SK-N-SH (cell line): ENCODE results near the gene RBM18. TPM values are rescaled to one million over a fixed set of nuclear protein-coding genes. Genes with fewer than 3 reads are reported as not detected.
A peak's percentile ranks its signal among the peaks of the same experiment; 100 is the strongest.

Experiments used
- CTCF ChIA-PET: fragments of 300-600, 350-600 bp; formaldehyde crosslinking; extraction: SDS; loops from one replicate; lab custom pipeline; 2021; lab: Yijun Ruan, JAX
- POLR2A ChIA-PET: fragments of 350-600 bp; sonication (Branson Sonifier 250); formaldehyde crosslinking; extraction: SDS; loops from one replicate; lab custom pipeline; 2020; ENCODE audit warnings: antibody characterized with exemption, inconsistent platforms; lab: Yijun Ruan, JAX
- DNase-seq: peaks from one replicate; pipeline ENCODE4 v3.0.0; 2012
- H2AFZ ChIP-seq: fragments of 200-600 bp; sonication (generic); 2 replicates; pipeline ENCODE4 v1.8.1; 2016; ENCODE audit warnings: antibody characterized with exemption, mild to moderate bottlenecking, low read depth
- H3F3A ChIP-seq: fragments of 200-600 bp; sonication (generic); replicated peaks from 2 replicates; pipeline ENCODE3; 2016; ENCODE audit warnings: antibody characterized with exemption, mild to moderate bottlenecking; ENCODE audit not compliant: insufficient read depth
- H3K27ac ChIP-seq, 2 experiments: fragments of 200-500 bp in 1 of 2; fragments of 200-600 bp in 1 of 2; sonication (Bioruptor generic) in 1 of 2; sonication (generic), shearing (Covaris generic) in 1 of 2; 2 replicates each; pipeline versions ENCODE4 v1.5.1 to v1.6.1; 2014 to 2016; ENCODE audit warnings: low read depth in 2 of 2, inconsistent platforms in 1 of 2, low read length in 1 of 2, mild to moderate bottlenecking in 1 of 2, mixed read lengths in 1 of 2
- H3K27me3 ChIP-seq: fragments of 200-600 bp; sonication (generic), shearing (Covaris generic); 2 replicates; pipeline ENCODE4 v1.6.1; 2016; ENCODE audit warnings: mixed run types; ENCODE audit not compliant: insufficient read depth
- H3K36me3 ChIP-seq, 2 experiments: fragments of 200-500 bp in 1 of 2; fragments of 200-600 bp in 1 of 2; sonication (Bioruptor generic) in 1 of 2; sonication (generic) in 1 of 2; replicated peaks in 1 of 2; 2 replicates each; pipeline versions ENCODE3 to v1.5.1; 2014 to 2016; ENCODE audit warnings: low read length in 1 of 2, mild to moderate bottlenecking in 1 of 2; ENCODE audit not compliant: insufficient read depth in 2 of 2, control insufficient read depth in 1 of 2
- H3K4me1 ChIP-seq, 2 experiments: fragments of 200-500 bp in 1 of 2; fragments of 200-600 bp in 1 of 2; sonication (Bioruptor generic) in 1 of 2; sonication (generic), shearing (Covaris generic) in 1 of 2; 2 replicates each; pipeline versions ENCODE4 v1.5.1 to v1.6.1; 2014 to 2016; ENCODE audit warnings: low read depth in 1 of 2, low read length in 1 of 2, mixed run types in 1 of 2; ENCODE audit not compliant: insufficient read depth in 2 of 2, control insufficient read depth in 1 of 2
- H3K4me2 ChIP-seq: fragments of 200-600 bp; sonication (generic), shearing (Covaris generic); 2 replicates; pipeline ENCODE4 v1.6.1; 2017; ENCODE audit warnings: mixed run types
- H3K4me3 ChIP-seq, 2 experiments: fragments of 200-500 bp in 1 of 2; fragments of 200-600 bp in 1 of 2; sonication (Bioruptor generic) in 1 of 2; sonication (generic), shearing (Covaris generic) in 1 of 2; 2 replicates each; pipeline versions ENCODE4 v1.5.1 to v1.8.1; 2014 to 2016; ENCODE audit warnings: low read depth in 2 of 2, inconsistent platforms in 1 of 2, low read length in 1 of 2, mild to moderate bottlenecking in 1 of 2, mixed read lengths in 1 of 2, moderate library complexity in 1 of 2
- H3K79me2 ChIP-seq: fragments of 200-600 bp; sonication (generic); 2 replicates; pipeline ENCODE4 v1.8.1; 2017; ENCODE audit warnings: mild to moderate bottlenecking; ENCODE audit not compliant: insufficient read depth
- H3K9ac ChIP-seq: fragments of 200-600 bp; sonication (generic); 2 replicates; pipeline ENCODE4 v1.6.1; 2017; ENCODE audit warnings: mixed run types
- H3K9me2 ChIP-seq: fragments of 200-600 bp; sonication (generic); 2 replicates; pipeline ENCODE4 v1.6.1; 2017; ENCODE audit warnings: mixed run types
- H3K9me3 ChIP-seq: fragments of 200-600 bp; sonication (generic); 2 replicates; pipeline ENCODE4 v1.6.1; 2017; ENCODE audit warnings: mixed run types, mild to moderate bottlenecking, moderate library complexity
- H4K20me1 ChIP-seq: fragments of 200-600 bp; sonication (generic); 2 replicates; pipeline ENCODE4 v1.6.1; 2017; ENCODE audit warnings: mild to moderate bottlenecking, mixed run types; ENCODE audit not compliant: insufficient read depth
- CHD2 ChIP-seq: fragments of 150-350 bp; IDR thresholded peaks from 2 replicates; pipeline ENCODE4 v1.6.1; 2018; ENCODE audit warnings: low read length; ENCODE audit not compliant: partially characterized antibody
- ELF1 ChIP-seq: IDR thresholded peaks from 2 replicates; pipeline ENCODE4 v1.4.0; 2012
- EZH2phosphoT487 ChIP-seq: fragments of 200-600 bp; sonication (generic); IDR thresholded peaks from 2 replicates; pipeline ENCODE4 v1.6.1; 2017; ENCODE audit warnings: low read depth, mixed run types, mild to moderate bottlenecking, antibody characterized with exemption, moderate library complexity, borderline replicate concordance
- FOXJ3 ChIP-seq: sonication (generic); formaldehyde crosslinking; IDR thresholded peaks from 2 replicates; pipeline ENCODE4 v1.5.1; 2020; ENCODE audit warnings: mild to moderate bottlenecking, missing genetic modification reagents
- GABPA ChIP-seq: IDR thresholded peaks from 2 replicates; pipeline ENCODE4 v1.4.0; 2012; ENCODE audit warnings: low read depth, mild to moderate bottlenecking
- GATA2 ChIP-seq: sonication (generic); formaldehyde crosslinking; IDR thresholded peaks from 2 replicates; pipeline ENCODE4 v1.5.0; 2020; ENCODE audit warnings: mild to moderate bottlenecking, missing genetic modification reagents
- JUND ChIP-seq: IDR thresholded peaks from 2 replicates; pipeline ENCODE4 v1.4.0; 2012
- MEF2A ChIP-seq: IDR thresholded peaks from 2 replicates; pipeline ENCODE4 v1.4.0; 2012; ENCODE audit warnings: low read depth, borderline replicate concordance
- MXI1 ChIP-seq: IDR thresholded peaks from 2 replicates; pipeline ENCODE4 v1.6.1; 2012; ENCODE audit warnings: mild to moderate bottlenecking, low read depth, low read length, improper control_type of control experiment
- POLR2AphosphoS5 ChIP-seq: IDR thresholded peaks from 2 replicates; pipeline ENCODE4 v1.6.1; 2012; ENCODE audit warnings: low read depth, low read length
- RXRA ChIP-seq: IDR thresholded peaks from 2 replicates; pipeline ENCODE4 v1.4.0; 2012; ENCODE audit warnings: low read depth, mild to moderate bottlenecking, borderline replicate concordance
- TAF1 ChIP-seq: IDR thresholded peaks from 2 replicates; pipeline ENCODE4 v1.6.1; 2012; ENCODE audit warnings: low read depth, mild to moderate bottlenecking, low read length, moderate library complexity, borderline replicate concordance
- TCF12 ChIP-seq: IDR thresholded peaks from 2 replicates; pipeline ENCODE4 v1.4.0; 2012
- YY1 ChIP-seq: IDR thresholded peaks from 2 replicates; pipeline ENCODE4 v1.4.0; 2012; ENCODE audit warnings: low read depth, mild to moderate bottlenecking
- WGBS: methylation state at CpG from one replicate; pipeline ENCODE4 v1.1.6; 2017; ENCODE audit warnings: low lambda C conversion rate; 5-methylcytosine and 5-hydroxymethylcytosine counted together
- polyA plus RNA-seq, 3 experiments: library from polyadenylated mRNA; depleted of rRNA; stranded (reverse); fragments of >200 nt; gene quantifications; 2 replicates each; pipeline ENCODE4 v1.2.3, GENCODE V29; 2012
- TF ChIP-seq, protein P1 (sequence below): fragments of 150-350 bp; IDR thresholded peaks from 2 replicates; pipeline ENCODE4 v1.6.1; 2016; ENCODE audit warnings: mild to moderate bottlenecking, low read depth, low read length
- TF ChIP-seq, protein P2 (sequence below): IDR thresholded peaks from 2 replicates; pipeline ENCODE4 v1.6.1; 2012; ENCODE audit warnings: mild to moderate bottlenecking, low read depth, low read length, moderate library complexity
- TF ChIP-seq, protein P3 (sequence below): IDR thresholded peaks from 2 replicates; pipeline ENCODE4; 2012
- TF ChIP-seq, protein P4 (sequence below): fragments of 200-600 bp; sonication (generic); IDR thresholded peaks from 2 replicates; pipeline ENCODE4 v1.6.1; 2017; ENCODE audit warnings: antibody characterized with exemption, mild to moderate bottlenecking, moderate library complexity
- TF ChIP-seq, protein P5 (sequence below): IDR thresholded peaks from 2 replicates; pipeline ENCODE4 v1.4.0; 2012; ENCODE audit warnings: low read depth

RBM18 gene
- polyA plus RNA-seq, 1 of the 3 experiments (the other 2 are of a cell fraction) = 8.2 TPM

DNA sequence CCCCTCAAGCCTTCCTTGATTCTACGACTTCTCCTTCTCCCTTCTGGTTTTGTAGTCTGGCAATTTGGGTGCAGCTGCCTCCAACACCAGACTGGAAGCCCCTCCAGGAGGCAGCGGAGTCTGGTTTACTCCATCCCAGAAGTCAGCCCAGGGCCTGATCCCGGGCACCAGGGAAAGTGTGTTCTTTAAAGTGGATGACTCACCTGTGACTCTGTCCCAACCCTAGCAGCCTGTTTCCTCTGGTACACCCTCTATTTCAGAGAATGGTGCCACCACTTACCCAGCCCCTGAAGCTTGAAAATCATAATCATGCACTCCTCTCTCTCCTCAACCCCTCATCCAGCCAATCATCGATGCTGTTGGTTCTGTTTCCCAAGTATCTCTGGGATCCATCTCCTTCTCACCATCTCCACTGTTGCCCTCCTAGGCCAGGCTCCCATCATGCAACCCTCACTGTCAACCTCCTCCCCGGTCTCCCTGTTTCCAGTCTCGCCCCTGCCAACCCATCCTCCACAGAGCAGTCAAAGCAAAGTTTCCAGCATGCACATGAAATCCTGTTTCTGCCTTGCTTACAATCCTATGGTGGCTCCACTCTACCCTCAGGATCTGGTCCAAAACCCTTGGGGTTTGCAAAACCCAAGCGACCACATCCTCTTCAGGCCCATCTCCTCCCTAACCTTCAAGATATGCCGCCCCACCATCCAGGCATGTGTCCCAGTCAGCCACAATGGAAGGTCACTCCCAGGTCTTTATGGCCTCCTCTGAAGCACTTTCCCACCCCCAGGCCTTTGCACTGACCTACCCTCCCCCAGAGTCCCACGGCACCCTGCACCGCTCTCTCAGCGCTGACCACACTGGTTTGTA, 46.3 kb downstream of the RBM18 start:
- Histone ChIP-seq H3K79me2 (no peaks in the 10 kb centered on the region), H3K36me3 (no peaks in the 10 kb centered on the region), H3K27me3 (peaks cover 94% of the 10 kb centered on the region), H2AFZ (no peak overlapping the region), H3K9me3 (no peaks in the 10 kb centered on the region), H3K4me1 (peaks cover 0 to 17% of the 10 kb centered on the region in 2 experiments; a peak in 2 of 4 replicates), H3K27ac (no peak overlapping the region), H3K9me2 (no peaks in the 10 kb centered on the region), H3F3A (peaks cover 7% of the 10 kb centered on the region), H4K20me1 (no peaks in the 10 kb centered on the region), H3K4me3 (peak overlapping the region in 1 of 2 experiments; percentile 19; a peak in 1 of 4 replicates), H3K4me2 (peak overlapping the region; percentile 66; the same call in 1 of the 2 replicates), H3K9ac (no peak overlapping the region)
- WGBS = 40% methylated on average over 11 of the region's 11 CpGs
- DNase-seq = no peak
- ChIA-PET POLR2A (no interaction called here), CTCF (no interaction called here)
- TF ChIP-seq ELF1 (no peak), TCF12 (no peak), GATA2 (no peak), TAF1 (no peak), RXRA (no peak), MEF2A (no peak), EZH2phosphoT487 (no peak), CHD2 (no peak), MXI1 (no peak), FOXJ3 (CRISPR knock-in tag) (no peak), POLR2AphosphoS5 (no peak), GABPA (no peak), YY1 (no peak), JUND (no peak)
- TF ChIP-seq, protein P1, sequence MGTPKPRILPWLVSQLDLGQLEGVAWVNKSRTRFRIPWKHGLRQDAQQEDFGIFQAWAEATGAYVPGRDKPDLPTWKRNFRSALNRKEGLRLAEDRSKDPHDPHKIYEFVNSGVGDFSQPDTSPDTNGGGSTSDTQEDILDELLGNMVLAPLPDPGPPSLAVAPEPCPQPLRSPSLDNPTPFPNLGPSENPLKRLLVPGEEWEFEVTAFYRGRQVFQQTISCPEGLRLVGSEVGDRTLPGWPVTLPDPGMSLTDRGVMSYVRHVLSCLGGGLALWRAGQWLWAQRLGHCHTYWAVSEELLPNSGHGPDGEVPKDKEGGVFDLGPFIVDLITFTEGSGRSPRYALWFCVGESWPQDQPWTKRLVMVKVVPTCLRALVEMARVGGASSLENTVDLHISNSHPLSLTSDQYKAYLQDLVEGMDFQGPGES = no peak
- TF ChIP-seq, protein P2, sequence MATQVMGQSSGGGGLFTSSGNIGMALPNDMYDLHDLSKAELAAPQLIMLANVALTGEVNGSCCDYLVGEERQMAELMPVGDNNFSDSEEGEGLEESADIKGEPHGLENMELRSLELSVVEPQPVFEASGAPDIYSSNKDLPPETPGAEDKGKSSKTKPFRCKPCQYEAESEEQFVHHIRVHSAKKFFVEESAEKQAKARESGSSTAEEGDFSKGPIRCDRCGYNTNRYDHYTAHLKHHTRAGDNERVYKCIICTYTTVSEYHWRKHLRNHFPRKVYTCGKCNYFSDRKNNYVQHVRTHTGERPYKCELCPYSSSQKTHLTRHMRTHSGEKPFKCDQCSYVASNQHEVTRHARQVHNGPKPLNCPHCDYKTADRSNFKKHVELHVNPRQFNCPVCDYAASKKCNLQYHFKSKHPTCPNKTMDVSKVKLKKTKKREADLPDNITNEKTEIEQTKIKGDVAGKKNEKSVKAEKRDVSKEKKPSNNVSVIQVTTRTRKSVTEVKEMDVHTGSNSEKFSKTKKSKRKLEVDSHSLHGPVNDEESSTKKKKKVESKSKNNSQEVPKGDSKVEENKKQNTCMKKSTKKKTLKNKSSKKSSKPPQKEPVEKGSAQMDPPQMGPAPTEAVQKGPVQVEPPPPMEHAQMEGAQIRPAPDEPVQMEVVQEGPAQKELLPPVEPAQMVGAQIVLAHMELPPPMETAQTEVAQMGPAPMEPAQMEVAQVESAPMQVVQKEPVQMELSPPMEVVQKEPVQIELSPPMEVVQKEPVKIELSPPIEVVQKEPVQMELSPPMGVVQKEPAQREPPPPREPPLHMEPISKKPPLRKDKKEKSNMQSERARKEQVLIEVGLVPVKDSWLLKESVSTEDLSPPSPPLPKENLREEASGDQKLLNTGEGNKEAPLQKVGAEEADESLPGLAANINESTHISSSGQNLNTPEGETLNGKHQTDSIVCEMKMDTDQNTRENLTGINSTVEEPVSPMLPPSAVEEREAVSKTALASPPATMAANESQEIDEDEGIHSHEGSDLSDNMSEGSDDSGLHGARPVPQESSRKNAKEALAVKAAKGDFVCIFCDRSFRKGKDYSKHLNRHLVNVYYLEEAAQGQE = no peak
- TF ChIP-seq, protein P3, sequence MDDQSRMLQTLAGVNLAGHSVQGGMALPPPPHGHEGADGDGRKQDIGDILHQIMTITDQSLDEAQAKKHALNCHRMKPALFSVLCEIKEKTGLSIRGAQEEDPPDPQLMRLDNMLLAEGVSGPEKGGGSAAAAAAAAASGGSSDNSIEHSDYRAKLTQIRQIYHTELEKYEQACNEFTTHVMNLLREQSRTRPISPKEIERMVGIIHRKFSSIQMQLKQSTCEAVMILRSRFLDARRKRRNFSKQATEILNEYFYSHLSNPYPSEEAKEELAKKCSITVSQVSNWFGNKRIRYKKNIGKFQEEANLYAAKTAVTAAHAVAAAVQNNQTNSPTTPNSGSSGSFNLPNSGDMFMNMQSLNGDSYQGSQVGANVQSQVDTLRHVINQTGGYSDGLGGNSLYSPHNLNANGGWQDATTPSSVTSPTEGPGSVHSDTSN = no peak
- TF ChIP-seq, protein P4, sequence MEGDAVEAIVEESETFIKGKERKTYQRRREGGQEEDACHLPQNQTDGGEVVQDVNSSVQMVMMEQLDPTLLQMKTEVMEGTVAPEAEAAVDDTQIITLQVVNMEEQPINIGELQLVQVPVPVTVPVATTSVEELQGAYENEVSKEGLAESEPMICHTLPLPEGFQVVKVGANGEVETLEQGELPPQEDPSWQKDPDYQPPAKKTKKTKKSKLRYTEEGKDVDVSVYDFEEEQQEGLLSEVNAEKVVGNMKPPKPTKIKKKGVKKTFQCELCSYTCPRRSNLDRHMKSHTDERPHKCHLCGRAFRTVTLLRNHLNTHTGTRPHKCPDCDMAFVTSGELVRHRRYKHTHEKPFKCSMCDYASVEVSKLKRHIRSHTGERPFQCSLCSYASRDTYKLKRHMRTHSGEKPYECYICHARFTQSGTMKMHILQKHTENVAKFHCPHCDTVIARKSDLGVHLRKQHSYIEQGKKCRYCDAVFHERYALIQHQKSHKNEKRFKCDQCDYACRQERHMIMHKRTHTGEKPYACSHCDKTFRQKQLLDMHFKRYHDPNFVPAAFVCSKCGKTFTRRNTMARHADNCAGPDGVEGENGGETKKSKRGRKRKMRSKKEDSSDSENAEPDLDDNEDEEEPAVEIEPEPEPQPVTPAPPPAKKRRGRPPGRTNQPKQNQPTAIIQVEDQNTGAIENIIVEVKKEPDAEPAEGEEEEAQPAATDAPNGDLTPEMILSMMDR = no peak
- TF ChIP-seq, protein P5, sequence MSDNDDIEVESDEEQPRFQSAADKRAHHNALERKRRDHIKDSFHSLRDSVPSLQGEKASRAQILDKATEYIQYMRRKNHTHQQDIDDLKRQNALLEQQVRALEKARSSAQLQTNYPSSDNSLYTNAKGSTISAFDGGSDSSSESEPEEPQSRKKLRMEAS = no peak
